GM10266 (cell line): ENCODE measurements around the gene AP2A2.
A peak's percentile ranks its signal among the peaks of the same experiment; 100 is the strongest.

Experiments used
- DNase-seq: peaks from one replicate; pipeline ENCODE4 v3.0.0; 2012; ENCODE audit errors: extremely low spot score
- CTCF ChIP-seq: IDR thresholded peaks from 2 replicates; pipeline ENCODE4 v1.5.1; 2012; ENCODE audit warnings: mild to moderate bottlenecking, low read depth; ENCODE audit not compliant: control insufficient read depth, insufficient read depth; ENCODE audit errors: missing control alignments

Gene AP2A2

GRCh38 chr11:893008-893654 lies 32.5 kb upstream of the AP2A2 start:
- DNase-seq, result no peak
- no peak for TF ChIP-seq CTCF

GRCh38 chr11:894575-895201 lies 31.0 kb upstream of the AP2A2 start:
- TF ChIP-seq CTCF, result no peak
- DNase-seq, result no peak

- no peak for TF ChIP-seq CTCF
- no peak for DNase-seq
Measured at GRCh38 chr11:895331-896110, 30.1 kb upstream of the AP2A2 start.

- DNase-seq, result no peak
Measured at GRCh38 chr11:897253-898142, 28.2 kb upstream of the AP2A2 start.

GRCh38 chr11:898143-898511 lies 27.5 kb upstream of the AP2A2 start:
- no peak for DNase-seq
- TF ChIP-seq CTCF, result no peak

More at GRCh38 chr11:897253-898142, 28.2 kb upstream of the AP2A2 start:
- TF ChIP-seq CTCF, result no peak

GRCh38 chr11:898540-899190 lies 27.0 kb upstream of the AP2A2 start:
- no peak for DNase-seq
- peak; percentile 10 for TF ChIP-seq CTCF
